ENCODE data around the gene POLR2F. TPM values are rescaled to one million over a fixed set of nuclear protein-coding genes. Genes with fewer than 3 reads are reported as not detected.

Gene POLR2F
- total and polyA plus RNA-seq, 12 donors = 39.7 to 205 (median 88.6) TPM

DNA sequence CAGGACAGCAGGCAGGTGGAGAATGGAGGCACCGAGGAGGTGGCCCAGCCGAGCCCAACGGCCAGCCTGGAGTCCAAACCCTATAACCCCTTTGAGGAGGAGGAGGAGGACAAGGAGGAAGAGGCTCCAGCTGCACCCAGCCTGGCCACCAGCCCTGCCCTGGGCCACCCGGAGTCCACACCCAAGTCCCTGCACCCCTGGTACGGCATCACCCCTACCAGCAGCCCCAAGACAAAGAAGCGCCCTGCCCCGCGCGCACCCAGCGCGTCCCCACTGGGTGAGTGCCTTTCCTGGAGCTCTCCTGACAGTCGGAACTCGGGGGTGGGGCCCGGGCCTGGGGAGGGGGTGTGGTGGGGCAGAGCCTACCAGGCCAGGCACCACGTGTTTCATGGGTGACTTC is 27.7 kb upstream of the POLR2F start:
- TF ChIP-seq POLR2A (IDR thresholded peaks at IDR 0.05) (no peak), CTCF (IDR thresholded peaks at IDR 0.05) (no peak)
- 72 to 96% (median 91%) methylated on average over 4 to 15 of the region's 15 CpGs for WGBS, 4 donors
- no peaks in the 10 kb centered on the region for H3K9me3 ChIP-seq (replicated peaks in 1 of 3)
- no peaks in the 10 kb centered on the region for H3K4me1 ChIP-seq (replicated peaks in 1 of 2)
- no peak for DNase-seq
- H3K27me3 ChIP-seq = no peaks in the 10 kb centered on the region
- no peak overlapping the region for H3K27ac ChIP-seq
- intact Hi-C loops (cut with DNase I) = no loop called here
- H3K4me3 ChIP-seq = no peak overlapping the region
- H3K36me3 ChIP-seq (replicated peaks in 1 of 2) = peaks cover 0 to 39% of the 10 kb centered on the region in 2 donors

DNA sequence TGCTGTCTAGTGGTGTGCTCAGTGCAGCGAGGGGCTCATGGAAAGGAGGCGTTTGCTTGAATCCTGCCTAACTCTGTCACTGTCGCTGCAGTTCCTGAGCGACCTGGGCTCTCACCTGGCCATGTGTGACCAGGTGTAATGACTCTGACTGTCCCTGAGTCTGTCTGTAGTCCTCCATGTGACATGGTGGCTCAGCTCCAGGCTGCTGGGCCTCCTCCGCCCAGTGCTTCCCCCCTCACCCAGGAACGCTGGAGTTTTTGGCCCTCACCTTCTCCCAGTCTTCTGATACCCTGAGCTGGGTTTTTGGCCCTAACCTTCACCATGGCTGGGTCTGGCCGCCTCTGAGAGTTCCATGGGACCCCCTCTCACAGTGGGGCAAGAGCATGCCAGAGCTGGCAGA is 27.1 kb upstream of the POLR2F start:
- 86 to 95% (median 91%) methylated on average over 6 to 7 of the region's 7 CpGs for WGBS, 4 donors
- no peaks in the 10 kb centered on the region for H3K9me3 ChIP-seq (replicated peaks in 1 of 3)
- no peaks in the 10 kb centered on the region for H3K27me3 ChIP-seq
- no peak for DNase-seq
- no peak overlapping the region for H3K27ac ChIP-seq
- H3K36me3 ChIP-seq (replicated peaks in 1 of 2) = peaks cover 0 to 39% of the 10 kb centered on the region in 2 donors
- no peak overlapping the region for H3K4me3 ChIP-seq
- intact Hi-C loops (cut with DNase I) = no loop called here
- H3K4me1 ChIP-seq (replicated peaks in 1 of 2) = no peaks in the 10 kb centered on the region
- no peak for TF ChIP-seq CTCF (IDR thresholded peaks at IDR 0.05)

GRCh38 chr22:37926771-37927636 is 26.5 kb upstream of the POLR2F start:
- TF ChIP-seq CTCF (IDR thresholded peaks at IDR 0.05) (no peak), POLR2A (IDR thresholded peaks at IDR 0.05) (no peak)
- Histone ChIP-seq H3K4me1 (replicated peaks in 1 of 2) (no peaks in the 10 kb centered on the region), H3K36me3 (replicated peaks in 1 of 2) (peaks cover 0 to 40% of the 10 kb centered on the region in 2 donors), H3K4me3 (no peak overlapping the region), H3K27ac (no peak overlapping the region), H3K9me3 (replicated peaks in 1 of 3) (no peaks in the 10 kb centered on the region), H3K27me3 (no peaks in the 10 kb centered on the region)
- 89 to 99% (median 93%) methylated on average over 14 to 32 of the region's 32 CpGs for WGBS, 4 donors
- no peak for DNase-seq
- intact Hi-C loops (cut with DNase I) = no loop called here

- Histone ChIP-seq H3K4me1 (replicated peaks in 1 of 2) (no peaks in the 10 kb centered on the region), H3K27me3 (no peaks in the 10 kb centered on the region), H3K4me3 (no peak overlapping the region), H3K27ac (no peak overlapping the region), H3K36me3 (replicated peaks in 1 of 2) (peaks cover 0 to 45% of the 10 kb centered on the region in 2 donors), H3K9me3 (replicated peaks in 1 of 3) (no peaks in the 10 kb centered on the region)
- no peak for TF ChIP-seq POLR2A (IDR thresholded peaks at IDR 0.05)
- no peak for TF ChIP-seq CTCF (IDR thresholded peaks at IDR 0.05)
- WGBS, 4 donors = 89 to 99% (median 95%) methylated on average over 3 to 5 of the region's 5 CpGs
- no peak for DNase-seq
- intact Hi-C loops (cut with DNase I) = no loop called here
Observed at GRCh38 chr22:37927637-37927936, 25.9 kb upstream of the POLR2F start.
